ENCODE data around the gene PDLIM3. TPM values are rescaled to one million over a fixed set of nuclear protein-coding genes. Genes with fewer than 3 reads are reported as not detected.

The PDLIM3 gene
- polyA plus RNA-seq, 4 donors: 3.7 to 15.3 (median 6.4) TPM

- DNase-seq (ENCODE audit: low read depth in 4 of 4, low spot score in 3 of 4): no peak
Measured at GRCh38 chr4:185473247-185473646, 62.1 kb downstream of the PDLIM3 start.

GRCh38 chr4:185472103-185472542, 63.2 kb downstream of the PDLIM3 start:
- DNase-seq (ENCODE audit: low read depth in 4 of 4, low spot score in 3 of 4): peak in 1 of 4 donors; percentile 7

- DNase-seq (ENCODE audit: low read depth in 4 of 4, low spot score in 3 of 4): peak; percentile 61 to 85 (median 82)
Measured at GRCh38 chr4:185471235-185472102, 63.8 kb downstream of the PDLIM3 start, which contains the start of gene CCDC110. Gene CCDC110, minus strand, starts transcription at chr4:185471733. Its CDS starts 50 bp downstream, at chr4:185471683.

DNA sequence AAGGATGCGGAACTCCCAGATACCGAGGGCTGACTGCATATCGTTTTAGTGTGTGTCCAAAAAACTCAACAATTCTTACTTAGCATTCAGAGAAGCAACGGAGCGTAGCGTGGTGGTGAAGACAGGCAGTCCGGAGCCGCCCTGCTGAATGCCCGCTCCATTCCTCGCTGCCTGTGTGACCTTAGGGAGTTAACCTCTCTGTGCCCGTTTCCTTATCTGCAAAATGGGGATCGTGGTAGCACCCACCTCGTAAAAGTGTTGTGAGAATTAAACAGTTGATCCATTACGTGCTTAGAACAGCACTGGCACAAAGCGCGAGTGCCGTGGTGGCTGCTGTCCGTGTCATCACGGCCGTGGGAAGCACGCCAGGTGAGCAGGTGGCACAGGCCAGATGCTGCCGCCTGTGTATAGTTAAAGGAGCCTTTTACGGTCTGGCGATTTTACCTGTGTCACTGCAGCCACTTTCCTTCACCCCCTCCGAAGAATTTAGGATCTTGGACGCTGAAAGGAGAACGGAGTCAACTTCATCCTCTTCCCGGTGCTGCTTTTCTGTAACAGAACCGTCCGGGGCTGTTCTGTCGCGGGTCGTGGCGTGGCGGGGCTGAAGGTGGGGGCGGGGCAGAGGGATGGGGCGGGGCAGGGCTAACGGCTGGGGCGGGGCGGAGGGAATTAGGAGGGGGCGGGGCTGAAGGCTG, 64.7 kb downstream of the PDLIM3 start:
- DNase-seq (ENCODE audit: low read depth in 4 of 4, low spot score in 3 of 4): peak in 3 of 4 donors; percentile 30 to 51 (median 43)

DNA sequence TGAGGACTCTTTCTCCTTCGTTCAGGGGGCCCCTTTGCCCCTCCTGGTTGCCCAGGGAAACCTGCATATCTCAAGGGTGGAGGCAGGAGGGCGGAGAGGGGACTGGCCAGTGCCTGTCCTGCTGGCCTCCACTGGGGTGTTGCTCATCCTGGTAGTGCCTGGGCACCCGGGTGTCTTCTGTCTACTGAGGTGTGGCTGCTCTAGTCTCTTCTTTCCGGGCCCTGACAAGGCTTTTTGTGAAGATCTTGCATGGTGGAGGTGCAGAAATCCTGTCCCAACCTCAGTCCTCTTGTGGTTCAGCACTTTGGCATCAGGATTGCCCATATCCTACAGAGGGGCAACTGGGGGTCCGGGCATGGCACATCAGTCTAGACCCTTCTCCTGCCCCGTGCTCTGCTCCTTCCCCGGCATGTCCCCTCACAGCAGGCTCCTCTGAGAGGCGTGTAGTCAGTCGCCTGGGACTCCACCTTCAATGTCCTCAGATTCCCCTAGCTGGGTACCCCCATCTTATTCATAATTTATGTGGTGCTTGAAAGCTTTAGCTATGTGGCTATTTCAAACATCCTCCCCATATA, 65.6 kb downstream of the PDLIM3 start:
- no peak for DNase-seq (ENCODE audit: low read depth in 4 of 4, low spot score in 3 of 4)

DNA sequence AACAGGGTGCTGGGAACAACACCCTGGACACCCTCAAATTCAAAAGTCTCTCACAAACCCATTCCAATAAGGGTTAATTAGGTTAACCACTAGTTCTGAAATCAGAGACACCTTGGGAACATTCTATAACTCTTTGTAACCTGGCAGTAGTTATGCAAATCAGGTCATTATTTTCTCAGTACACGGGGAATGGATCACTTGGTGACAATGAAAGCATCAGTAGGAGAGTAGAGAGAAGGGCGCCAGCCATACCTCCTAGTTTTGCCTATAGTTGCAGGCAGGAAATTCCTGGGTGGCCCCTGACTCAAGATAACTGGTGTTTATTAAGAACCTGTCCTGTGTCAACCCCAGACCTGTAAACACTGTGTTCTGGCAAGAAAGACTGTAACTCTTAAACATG, 66.3 kb downstream of the PDLIM3 start:
- DNase-seq (ENCODE audit: low read depth in 4 of 4, low spot score in 3 of 4): no peak

GRCh38 chr4:185467991-185468390, 67.3 kb downstream of the PDLIM3 start:
- no peak for DNase-seq (ENCODE audit: low read depth in 4 of 4, low spot score in 3 of 4)

- no peak for DNase-seq (ENCODE audit: low read depth in 4 of 4, low spot score in 3 of 4)
Measured at GRCh38 chr4:185467101-185467500, 68.2 kb downstream of the PDLIM3 start.

- no peak for DNase-seq (ENCODE audit: low read depth in 4 of 4, low spot score in 3 of 4)
Measured at GRCh38 chr4:185465707-185466106, 69.6 kb downstream of the PDLIM3 start.

DNA sequence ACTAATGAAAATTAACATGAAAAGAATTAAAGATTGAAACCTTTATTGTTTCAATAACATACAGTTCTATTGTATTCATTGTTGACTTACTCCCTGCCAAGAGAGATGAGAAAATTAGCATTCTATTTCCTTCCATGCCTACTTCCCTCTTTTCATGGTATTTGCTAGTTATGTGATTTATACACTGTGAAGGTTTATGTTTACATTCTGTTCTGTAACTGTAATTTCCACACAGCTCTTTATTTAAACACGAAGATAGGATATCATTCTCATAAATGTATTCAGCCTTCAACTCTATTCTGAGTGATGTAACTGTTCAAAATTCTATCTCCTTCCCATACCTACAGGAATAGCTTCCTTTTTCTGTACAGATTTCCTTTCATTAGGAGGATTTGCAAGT, 70.4 kb downstream of the PDLIM3 start:
- no peak for DNase-seq (ENCODE audit: low read depth in 4 of 4, low spot score in 3 of 4)

DNA sequence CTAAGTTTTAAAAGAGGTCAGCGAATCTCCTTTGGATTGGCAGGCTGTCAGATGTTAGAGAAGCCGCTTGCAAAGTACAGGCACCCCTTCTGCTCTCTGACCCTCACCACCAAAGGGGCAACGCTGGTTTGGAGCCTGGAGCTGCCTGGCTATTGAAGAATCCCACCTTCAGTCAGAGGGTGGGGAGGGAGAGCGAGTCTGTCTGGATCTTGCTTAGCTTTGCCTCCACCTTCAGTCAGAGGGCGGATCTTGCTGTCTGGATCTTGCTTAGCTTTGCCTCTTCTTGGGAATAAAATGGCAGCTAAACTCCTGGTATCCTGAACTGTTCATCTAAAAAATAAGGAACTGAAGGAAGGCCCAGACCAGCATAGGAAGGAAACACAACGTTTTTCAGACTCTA, 71.1 kb downstream of the PDLIM3 start:
- no peak for DNase-seq (ENCODE audit: low read depth in 4 of 4, low spot score in 3 of 4)

- no peak for DNase-seq (ENCODE audit: low read depth in 4 of 4, low spot score in 3 of 4)
Measured at GRCh38 chr4:185463541-185463940, 71.8 kb downstream of the PDLIM3 start.

- no peak for DNase-seq (ENCODE audit: low read depth in 4 of 4, low spot score in 3 of 4)
Measured at GRCh38 chr4:185461565-185461964, 73.7 kb downstream of the PDLIM3 start.

DNA sequence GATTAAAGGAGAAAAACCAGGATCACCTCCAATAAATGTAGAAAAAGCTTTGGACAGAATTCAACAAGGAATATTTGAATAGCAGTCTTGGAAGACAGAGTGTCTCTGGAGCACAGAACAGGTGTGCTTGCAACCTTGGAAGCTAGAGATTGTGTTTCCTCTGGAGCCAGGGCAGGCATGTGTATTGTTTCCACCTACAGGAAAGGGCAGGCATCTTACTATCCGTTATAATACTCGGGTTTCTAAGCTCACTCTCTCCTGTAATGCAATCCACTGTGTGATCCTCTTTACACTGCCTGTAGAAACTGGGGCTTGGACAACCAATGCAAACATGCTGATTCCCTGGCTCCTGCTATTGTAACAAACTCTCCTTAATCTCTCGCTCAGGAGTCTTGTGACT, 78.2 kb downstream of the PDLIM3 start:
- no peak for DNase-seq (ENCODE audit: low read depth in 4 of 4, low spot score in 3 of 4)

DNA sequence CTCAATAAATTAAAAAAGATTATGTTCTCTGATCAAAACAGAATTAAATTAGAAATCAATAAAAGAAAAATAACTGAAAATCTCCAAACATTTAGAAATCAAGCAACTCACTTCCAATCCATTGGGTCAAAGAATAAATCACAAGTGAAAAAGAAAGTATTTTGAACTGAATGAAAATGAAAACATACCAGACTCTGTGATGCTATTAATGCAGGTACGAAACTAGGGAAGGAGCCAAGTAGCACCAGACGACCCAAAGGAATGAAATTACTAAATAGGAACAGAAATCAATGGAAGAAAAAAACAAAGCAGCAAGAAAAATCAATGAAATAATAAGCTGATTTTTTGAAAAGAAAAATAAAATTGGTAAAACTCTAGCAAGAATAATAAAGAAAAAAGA, 79.2 kb downstream of the PDLIM3 start:
- DNase-seq (ENCODE audit: low read depth in 4 of 4, low spot score in 3 of 4): no peak

Other genes starting within 250 kb of the PDLIM3 start
- 1 to 10 TPM; 2.7 to 4.5 (median 3.5) TPM for gene LRP2BP, start 139.6 kb downstream of the PDLIM3 start, polyA plus RNA-seq (ENCODE audit: insufficient read length in 4 of 4)
- 10 to 100 TPM; 11.7 to 14.5 (median 12.9) TPM for gene ANKRD37, start 138.7 kb downstream of the PDLIM3 start, polyA plus RNA-seq (ENCODE audit: insufficient read length in 4 of 4)
- gene UFSP2, start 109.5 kb downstream of the PDLIM3 start, polyA plus RNA-seq (ENCODE audit: insufficient read length in 4 of 4): 10 to 100 TPM; 62.1 to 87.0 (median 68.6) TPM
- gene CCDC110, start 63.8 kb downstream of the PDLIM3 start, polyA plus RNA-seq (ENCODE audit: insufficient read length in 4 of 4): 1 to 10 TPM; 1.5 to 3.3 (median 2.6) TPM

All from left renal pelvis (tissue), 4 donors.